Peyer's patch (tissue), 4 donors: ENCODE data around the gene SKAP1. TPM values are rescaled to one million over a fixed set of nuclear protein-coding genes. Genes with fewer than 3 reads are reported as not detected.
A peak's percentile ranks its signal among the peaks of the same experiment; 100 is the strongest.
"Not testable (repeated sequence)": the region's sequence is repeated elsewhere in the genome, so short reads cannot be mapped to it uniquely, and the experiment has no call there.

Source experiments
- DNase-seq, 3 donors: peaks; one replicate each; pipeline ENCODE4 v3.0.0-alpha.2; 2017 to 2019
- H3K27ac ChIP-seq, 4 donors: fragments of 200-600 bp; sonication (generic); one replicate each; pipeline ENCODE4 v1.5.1; 2016 to 2019
- H3K27me3 ChIP-seq, 2 donors: fragments of 200-600 bp; sonication (generic); one replicate each; pipeline ENCODE4 v1.5.1; 2019
- H3K36me3 ChIP-seq, 3 donors: fragments of 200-600 bp; sonication (generic); one replicate each; pipeline ENCODE4 v1.5.1; 2016 to 2019
- H3K4me1 ChIP-seq, 4 donors: fragments of 200-600 bp; sonication (generic); one replicate each; pipeline ENCODE4 v1.5.1; 2016 to 2019
- H3K4me3 ChIP-seq, 4 donors: fragments of 200-600 bp; sonication (generic); 1 replicate in 3 of 4; 2 replicates in 1 of 4; pipeline ENCODE4 v1.5.1; 2016 to 2019; ENCODE audit warnings: mild to moderate bottlenecking in 1 of 4
- H3K9me3 ChIP-seq, 4 donors: fragments of 200-600 bp; sonication (generic); one replicate each; pipeline ENCODE4 v1.5.1; 2016 to 2019; ENCODE audit warnings: mild to moderate bottlenecking in 1 of 4
- CTCF ChIP-seq, 6 experiments: fragments of 450-650 bp in 4 of 6; fragments of 200-600 bp in 2 of 6; sonication (generic) in 1 of 6; IDR thresholded peaks; one replicate each; pipeline ENCODE4 v1.5.1; 2017 to 2019; ENCODE audit warnings: antibody characterized with exemption in 6 of 6, mild to moderate bottlenecking in 3 of 6, moderate library complexity in 1 of 6
- POLR2A ChIP-seq, 2 donors: fragments of 450-650 bp; IDR thresholded peaks; one replicate each; pipeline ENCODE4 v1.5.1; 2017; ENCODE audit warnings: antibody characterized with exemption in 2 of 2, mild to moderate bottlenecking in 2 of 2, moderate library complexity in 2 of 2
- total RNA-seq, 4 donors: library from RNA; depleted of rRNA; stranded (reverse); fragments of >200 nt; gene quantifications; one replicate each; pipeline ENCODE4 v1.1.0, GENCODE V29; 2016

Gene SKAP1
- total RNA-seq, 4 donors from 2014 or later: 3.1 to 17.3 (median 6.5) TPM

- Histone ChIP-seq H3K27me3 (no peaks in the 10 kb centered on the region), H3K27ac (no peak overlapping the region), H3K4me1 (peaks cover 0 to 23% (median 0%) of the 10 kb centered on the region in 4 donors), H3K4me3 (no peak overlapping the region), H3K36me3 (no peaks in the 10 kb centered on the region), H3K9me3 (no peaks in the 10 kb centered on the region)
- no peak for DNase-seq
- TF ChIP-seq POLR2A (IDR thresholded peaks at IDR 0.05) (no peak), CTCF (IDR thresholded peaks at IDR 0.05) (no peak)
These were observed 182.4 kb downstream of the SKAP1 start for GRCh38 chr17:48247603-48248002.

GRCh38 chr17:48247038-48247437, 183.0 kb downstream of the SKAP1 start:
- H3K4me3 ChIP-seq: no peak overlapping the region
- TF ChIP-seq CTCF (IDR thresholded peaks at IDR 0.05) (no peak), POLR2A (IDR thresholded peaks at IDR 0.05) (no peak)
- H3K27ac ChIP-seq: no peak overlapping the region
- H3K27me3 ChIP-seq: no peaks in the 10 kb centered on the region
- H3K36me3 ChIP-seq: no peaks in the 10 kb centered on the region
- no peak for DNase-seq
- H3K4me1 ChIP-seq: peaks cover 0 to 26% (median 0%) of the 10 kb centered on the region in 4 donors
- H3K9me3 ChIP-seq: no peaks in the 10 kb centered on the region

GRCh38 chr17:48246612-48247011, 183.4 kb downstream of the SKAP1 start:
- Histone ChIP-seq H3K27me3 (no peaks in the 10 kb centered on the region), H3K9me3 (no peaks in the 10 kb centered on the region), H3K4me1 (peaks cover 0 to 31% (median 0%) of the 10 kb centered on the region in 4 donors), H3K27ac (no peak overlapping the region), H3K36me3 (no peaks in the 10 kb centered on the region), H3K4me3 (no peak overlapping the region)
- no peak for DNase-seq
- no peak for TF ChIP-seq CTCF (IDR thresholded peaks at IDR 0.05)
- no peak for TF ChIP-seq POLR2A (IDR thresholded peaks at IDR 0.05)

GRCh38 chr17:48245465-48246033, 184.5 kb downstream of the SKAP1 start:
- H3K27me3 ChIP-seq, H3K9me3 ChIP-seq, H3K36me3 ChIP-seq, H3K4me3 ChIP-seq, DNase-seq, H3K27ac ChIP-seq: not testable (repeated sequence)
- H3K4me1 ChIP-seq: peaks cover 0 to 41% (median 0%) of the 10 kb centered on the region in 4 donors

GRCh38 chr17:48244814-48245213, 185.2 kb downstream of the SKAP1 start:
- Histone ChIP-seq H3K4me1 (peaks cover 0 to 49% (median 0%) of the 10 kb centered on the region in 4 donors), H3K27me3 (no peaks in the 10 kb centered on the region), H3K36me3 (no peaks in the 10 kb centered on the region), H3K4me3 (no peak overlapping the region), H3K27ac (peak overlapping the region in 2 of 4 donors; percentile 32 to 54), H3K9me3 (no peaks in the 10 kb centered on the region)
- TF ChIP-seq CTCF (IDR thresholded peaks at IDR 0.05): no peak
- no peak for DNase-seq

- peak overlapping the region in 2 of 4 donors; percentile 32 to 48 for H3K27ac ChIP-seq
- no peak overlapping the region for H3K4me3 ChIP-seq
- no peaks in the 10 kb centered on the region for H3K36me3 ChIP-seq
- H3K9me3 ChIP-seq: no peaks in the 10 kb centered on the region
- H3K27me3 ChIP-seq: no peaks in the 10 kb centered on the region
- DNase-seq: peak in 1 of 3 donors; percentile 71
- H3K4me1 ChIP-seq: peaks cover 0 to 53% (median 0%) of the 10 kb centered on the region in 4 donors
- TF ChIP-seq POLR2A (IDR thresholded peaks at IDR 0.05) (no peak), CTCF (IDR thresholded peaks at IDR 0.05) (peak in 1 of 6 experiments; percentile 2)
These were observed 185.8 kb downstream of the SKAP1 start for GRCh38 chr17:48244121-48244711.
